Measurements from ENCODE around the gene ITGB1. TPM values are rescaled to one million over a fixed set of nuclear protein-coding genes. Genes with fewer than 3 reads are reported as not detected.

ITGB1 gene
- total RNA-seq, 1 donor from 2014 or later = 87.4 TPM

- CTCF ChIA-PET = no interaction called here
Measured at GRCh38 chr10:32987172-32987571, 29.1 kb upstream of the ITGB1 start.

DNA sequence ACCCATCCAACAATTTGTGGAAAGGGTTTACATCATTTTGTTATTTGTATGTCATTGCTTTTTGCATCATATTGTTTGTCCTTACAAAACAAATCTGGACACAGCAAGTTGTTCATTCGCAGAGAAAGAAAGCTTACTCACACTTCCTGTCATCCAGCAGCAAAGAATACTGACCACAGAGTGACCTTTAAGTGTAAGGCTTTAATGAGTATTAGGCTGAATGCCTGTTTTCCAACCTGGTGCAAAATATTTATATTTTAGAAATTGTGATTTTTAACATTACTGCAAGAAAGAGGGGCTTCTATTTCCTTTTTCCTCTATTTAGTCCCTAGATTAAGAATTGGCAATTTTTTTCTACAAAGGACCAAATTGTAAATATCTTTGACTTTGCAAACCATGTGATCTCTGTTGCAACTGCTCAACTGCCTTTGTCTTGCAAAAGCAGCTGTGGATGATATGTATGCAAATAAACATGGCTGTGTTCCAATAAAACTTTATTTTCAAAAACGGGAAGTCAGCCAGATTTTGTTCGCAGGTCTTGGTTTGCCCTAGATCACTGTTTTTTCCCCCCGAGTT is 27.8 kb upstream of the ITGB1 start:
- no peak overlapping the region for H3K27ac Mint-ChIP-seq
- TF ChIP-seq CTCF (IDR thresholded peaks at IDR 0.05) = no peak
- CTCF ChIA-PET = no interaction called here
- H3K27me3 Mint-ChIP-seq = no peaks in the 10 kb centered on the region
- no peak overlapping the region for H3K4me3 Mint-ChIP-seq
- H3K4me1 Mint-ChIP-seq = peaks cover 9% of the 10 kb centered on the region
- POLR2A ChIA-PET = no interaction called here
- H3K9me3 Mint-ChIP-seq = no peaks in the 10 kb centered on the region
- no peak for ATAC-seq (ENCODE audit: low read depth)
- no peaks in the 10 kb centered on the region for H3K36me3 Mint-ChIP-seq (ENCODE audit: low read depth)
- intact Hi-C loops (cut with micrococcal nuclease) = no loop called here
- no peak for DNase-seq

More at GRCh38 chr10:32987172-32987571, 29.1 kb upstream of the ITGB1 start:
- H3K4me1 Mint-ChIP-seq = peaks cover 4% of the 10 kb centered on the region
- no peak overlapping the region for H3K27ac Mint-ChIP-seq
- H3K36me3 Mint-ChIP-seq (ENCODE audit: low read depth) = no peaks in the 10 kb centered on the region
- no peak for TF ChIP-seq CTCF (IDR thresholded peaks at IDR 0.05)
- intact Hi-C loops (cut with micrococcal nuclease) = no loop called here
- H3K4me3 Mint-ChIP-seq = no peak overlapping the region
- no peaks in the 10 kb centered on the region for H3K9me3 Mint-ChIP-seq
- no peaks in the 10 kb centered on the region for H3K27me3 Mint-ChIP-seq
- ATAC-seq (ENCODE audit: low read depth) (no peak), DNase-seq (no peak)
- POLR2A ChIA-PET = no interaction called here

GRCh38 chr10:32985341-32985764 is 27.3 kb upstream of the ITGB1 start:
- Mint-ChIP-seq H3K27me3 (no peaks in the 10 kb centered on the region), H3K36me3 (ENCODE audit: low read depth) (peaks cover 2% of the 10 kb centered on the region), H3K27ac (no peak overlapping the region), H3K4me3 (no peak overlapping the region), H3K4me1 (peaks cover 14% of the 10 kb centered on the region), H3K9me3 (no peaks in the 10 kb centered on the region)
- POLR2A ChIA-PET = interaction anchor here (0.7 kb wide), 1 partner anchor 15 kb away, joined by 3 read pairs; no protein-coding TSS in a partner anchor
- CTCF ChIA-PET = no interaction called here
- DNase-seq = no peak
- TF ChIP-seq CTCF (IDR thresholded peaks at IDR 0.05) = no peak
- ATAC-seq (ENCODE audit: low read depth) = no peak
- intact Hi-C loops (cut with micrococcal nuclease) = no loop called here

- intact Hi-C loops (cut with micrococcal nuclease) = no loop called here
- H3K4me3 Mint-ChIP-seq = no peak overlapping the region
- ChIA-PET CTCF (interaction anchor here (1.0 kb wide), 1 partner anchor 13 kb away, joined by 3 read pairs; no protein-coding TSS in a partner anchor), POLR2A (interaction anchor here (0.6 kb wide), 1 partner anchor 208 kb away, joined by 3 read pairs; no protein-coding TSS in a partner anchor)
- ATAC-seq (ENCODE audit: low read depth) (no peak), DNase-seq (no peak)
- no peak for TF ChIP-seq CTCF (IDR thresholded peaks at IDR 0.05)
- no peak overlapping the region for H3K27ac Mint-ChIP-seq
- H3K36me3 Mint-ChIP-seq (ENCODE audit: low read depth) = peaks cover 2% of the 10 kb centered on the region
- peaks cover 17% of the 10 kb centered on the region for H3K4me1 Mint-ChIP-seq
- H3K9me3 Mint-ChIP-seq = no peaks in the 10 kb centered on the region
- no peaks in the 10 kb centered on the region for H3K27me3 Mint-ChIP-seq
Measured at GRCh38 chr10:32984003-32984600, 26.1 kb upstream of the ITGB1 start.

Data from activated B cell treated with CpG ODN at 0.5 μM for 24 hours (primary cell).